SH-SY5Y (cell line): ENCODE data around the gene ZNF107.

Experiments used
- GATA2 ChIP-seq: IDR thresholded peaks from 2 replicates; pipeline ENCODE4 v1.6.1; 2011; ENCODE audit warnings: mild to moderate bottlenecking, low read depth, low read length
- GATA3 ChIP-seq: IDR thresholded peaks from 2 replicates; pipeline ENCODE4 v1.6.1; 2011; ENCODE audit warnings: low read depth, mild to moderate bottlenecking, low read length, moderate library complexity

- TF ChIP-seq GATA3 (no peak), GATA2 (no peak)
Observed at GRCh38 chr7:64639267-64640001, 26.5 kb upstream of the ZNF107 start.
